HG02623 (cell line): ENCODE results near the gene PAQR6.

Source experiments
- ATAC-seq: cut with Tn5 transposase; IDR thresholded peaks from one replicate; pipeline ENCODE4 v1.9.1; 2021; ENCODE audit warnings: moderate library complexity; ENCODE audit not compliant: unreplicated experiment

Gene PAQR6, protein sequence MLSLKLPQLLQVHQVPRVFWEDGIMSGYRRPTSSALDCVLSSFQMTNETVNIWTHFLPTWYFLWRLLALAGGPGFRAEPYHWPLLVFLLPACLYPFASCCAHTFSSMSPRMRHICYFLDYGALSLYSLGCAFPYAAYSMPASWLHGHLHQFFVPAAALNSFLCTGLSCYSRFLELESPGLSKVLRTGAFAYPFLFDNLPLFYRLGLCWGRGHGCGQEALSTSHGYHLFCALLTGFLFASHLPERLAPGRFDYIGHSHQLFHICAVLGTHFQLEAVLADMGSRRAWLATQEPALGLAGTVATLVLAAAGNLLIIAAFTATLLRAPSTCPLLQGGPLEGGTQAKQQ

DNA sequence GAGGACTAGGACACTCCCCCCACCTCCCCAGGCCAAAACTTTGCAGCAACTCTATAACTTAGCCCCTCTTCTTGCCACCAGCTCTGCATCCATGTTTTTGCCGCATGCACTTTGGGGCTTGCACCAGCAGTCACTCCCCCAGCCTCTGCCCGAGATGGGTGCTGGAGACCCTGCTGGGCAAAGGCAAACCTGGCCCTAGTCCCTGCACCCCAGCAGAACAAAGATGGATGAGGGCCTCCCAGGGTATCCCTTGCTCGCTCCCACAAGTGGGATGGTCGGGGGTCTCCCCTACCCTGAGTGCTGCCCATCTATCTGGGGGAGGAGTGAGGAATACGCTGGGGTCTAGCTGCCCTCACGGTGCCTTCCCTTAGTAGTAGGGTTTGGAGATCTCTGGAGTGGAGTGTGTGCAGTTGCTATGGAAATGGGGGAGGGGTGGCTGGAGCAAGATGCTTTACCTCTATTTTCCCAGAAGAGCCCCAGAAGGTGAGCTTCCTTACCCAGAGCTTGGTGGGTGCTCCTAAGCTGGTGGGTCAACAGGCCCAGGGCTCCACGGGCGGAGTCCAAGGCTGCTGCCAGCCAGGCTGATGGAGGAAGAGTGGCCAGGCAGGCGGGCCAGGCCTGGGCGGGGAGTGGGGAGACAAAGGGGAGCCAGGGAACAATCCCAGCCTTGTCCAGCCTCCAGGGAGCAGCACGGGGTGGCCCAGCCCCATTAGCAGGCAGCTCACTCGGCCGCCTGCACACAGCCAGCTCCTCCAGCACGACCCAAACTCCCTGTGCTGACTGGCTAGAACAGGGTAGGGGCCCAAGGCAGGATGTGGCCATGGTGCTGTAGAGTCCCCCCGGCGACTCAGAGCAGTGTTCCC is at the start of gene PAQR6:
Gene PAQR6, minus strand, starts transcription at position 597 of the 863 bp plus-strand sequence. CDS start 1,325 bp downstream, outside the sequence.
- ATAC-seq = no peak

DNA sequence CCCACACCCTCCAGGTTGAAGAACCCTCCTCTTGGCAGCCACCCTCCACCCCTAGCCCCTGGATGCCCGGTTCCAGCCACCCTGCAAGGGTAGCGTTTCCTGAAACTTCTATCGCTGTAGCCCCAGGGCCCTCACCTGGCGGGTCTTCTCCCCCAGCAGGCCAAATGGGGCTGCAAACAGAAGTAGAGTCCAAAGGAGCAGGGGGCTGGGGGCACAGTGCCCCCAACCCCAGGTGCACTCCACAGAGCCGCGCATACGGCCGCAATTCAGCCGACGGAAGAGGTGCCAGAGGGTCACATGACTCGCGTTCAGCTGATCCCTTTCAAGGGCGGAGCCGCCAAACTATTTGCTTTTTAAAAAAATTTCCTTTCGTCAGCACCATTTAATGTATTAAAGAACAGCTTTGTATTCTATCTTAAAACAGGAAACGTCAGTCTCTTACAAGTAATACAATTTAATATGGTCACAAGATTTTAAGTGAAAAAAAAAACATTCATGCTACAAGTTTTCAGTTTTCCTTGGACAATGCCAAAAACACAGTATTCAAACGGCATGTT is 47.6 kb upstream of the PAQR6 start, which contains the start of gene GLMP:
Gene GLMP, minus strand, starts transcription at position 289 of the 557 bp plus-strand sequence. Its CDS starts 34 bp downstream, at position 255.
- ATAC-seq = no peak

DNA sequence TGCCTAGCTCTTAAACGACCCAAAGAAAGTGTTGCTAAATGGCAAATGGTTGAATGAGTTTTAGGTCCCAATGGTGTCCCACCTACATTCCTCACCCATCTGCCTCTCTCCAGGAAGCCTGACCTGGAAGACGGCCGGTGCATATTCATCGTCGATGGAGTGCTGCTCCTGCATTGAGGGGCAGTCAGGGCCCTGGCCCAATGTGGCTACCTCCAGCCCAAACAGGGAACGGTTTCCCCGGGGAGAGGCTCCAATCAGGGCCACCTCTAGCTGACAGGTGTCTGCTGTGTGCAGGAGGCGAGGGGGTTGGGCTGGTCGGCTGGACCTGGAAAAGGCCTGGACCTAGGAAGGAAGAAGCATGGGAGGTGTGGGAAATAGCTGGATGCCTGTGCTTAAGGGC is 46.0 kb upstream of the PAQR6 start:
- ATAC-seq = no peak

DNA sequence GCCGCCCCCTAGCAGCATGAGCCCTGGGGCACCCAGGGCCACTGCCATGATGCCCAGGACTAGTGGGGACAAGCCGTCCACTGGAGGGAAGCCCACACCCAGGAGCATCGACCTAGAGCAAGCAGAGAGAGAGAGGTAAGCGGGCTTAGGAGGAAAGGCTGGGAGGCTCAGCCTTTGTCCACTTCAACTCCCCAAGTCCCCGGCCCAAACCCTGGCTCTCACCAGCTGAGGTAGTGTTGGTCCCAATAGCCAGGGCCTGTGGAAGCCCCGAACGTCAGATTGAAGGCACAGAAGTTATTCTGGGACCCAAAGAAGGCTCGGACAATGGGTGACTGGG is 45.2 kb upstream of the PAQR6 start:
- ATAC-seq = no peak

DNA sequence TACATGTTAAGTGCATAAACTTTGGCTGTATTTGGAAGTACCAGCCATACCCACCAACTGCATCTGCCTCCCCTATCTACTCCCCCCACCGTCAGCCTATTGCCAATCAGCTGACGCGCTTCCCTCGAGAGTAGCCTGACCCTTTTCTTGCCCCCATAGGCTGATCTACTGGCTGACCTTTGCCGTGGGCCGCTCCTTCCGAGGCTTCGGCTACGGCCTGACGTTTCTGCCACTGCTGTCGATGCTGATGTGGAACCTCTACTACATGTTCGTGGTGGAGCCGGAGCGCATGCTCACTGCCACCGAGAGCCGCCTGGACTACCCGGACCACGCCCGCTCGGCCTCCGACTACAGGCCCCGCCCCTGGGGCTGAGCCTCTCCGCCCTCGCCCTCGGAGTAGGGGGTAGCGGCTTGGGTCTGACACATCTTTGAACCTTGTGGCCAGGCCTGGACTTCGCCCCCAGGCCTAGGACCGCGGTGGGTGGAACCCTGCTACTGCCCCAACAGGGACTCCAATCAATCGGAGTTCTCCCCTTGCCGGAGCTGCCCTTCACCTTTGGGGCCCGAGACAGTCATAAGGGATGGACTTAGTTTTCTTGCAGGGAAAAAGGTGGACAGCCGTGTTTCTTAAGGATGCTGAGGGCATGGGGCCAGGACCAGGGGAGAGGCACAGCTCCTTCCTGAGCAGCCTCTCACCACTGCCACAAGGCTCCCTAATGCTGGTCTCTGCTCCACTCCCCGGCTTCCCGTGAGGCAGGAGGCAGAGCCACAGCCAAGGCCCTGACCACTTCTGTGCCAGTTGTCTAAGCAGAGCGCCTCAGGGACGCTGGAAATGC is 43.6 kb upstream of the PAQR6 start:
- ATAC-seq = no peak

DNA sequence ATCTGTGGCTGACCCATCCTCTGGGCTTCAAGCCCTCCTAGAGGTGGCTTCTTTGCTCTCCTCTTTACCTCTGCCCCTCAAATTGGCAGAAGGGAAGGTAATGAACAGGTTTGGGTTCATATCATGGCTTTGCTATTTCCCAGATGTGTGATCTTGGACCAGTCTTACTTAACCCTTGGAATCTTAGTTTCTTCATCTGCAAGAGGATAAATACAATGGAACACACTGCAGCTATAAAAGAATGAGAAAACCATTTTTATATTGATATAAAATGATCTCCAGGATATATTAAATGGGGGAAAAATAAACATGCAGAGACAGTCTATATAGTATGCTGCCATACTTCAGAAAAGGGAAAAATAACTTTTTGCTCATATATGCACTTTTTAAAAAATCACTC is 42.0 kb upstream of the PAQR6 start:
- ATAC-seq = no peak

DNA sequence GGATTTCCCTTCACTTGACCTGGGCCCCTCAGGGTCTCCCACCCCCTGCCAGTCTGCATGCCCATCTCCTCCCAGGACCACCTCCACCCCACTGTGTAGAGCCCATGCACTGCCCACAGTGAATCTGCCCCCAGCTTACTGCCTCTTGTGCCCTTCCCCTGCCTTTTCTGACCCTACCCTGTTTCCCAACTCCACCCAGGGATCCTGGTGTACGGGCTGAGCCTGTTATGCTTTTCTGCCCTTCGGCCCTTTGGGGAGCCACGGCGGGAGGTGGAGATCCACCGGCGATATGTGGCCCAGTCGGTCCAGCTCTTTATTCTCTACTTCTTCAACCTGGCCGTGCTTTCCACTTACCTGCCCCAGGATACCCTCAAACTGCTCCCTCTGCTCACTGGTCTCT is 38.2 kb upstream of the PAQR6 start:
- no peak for ATAC-seq

DNA sequence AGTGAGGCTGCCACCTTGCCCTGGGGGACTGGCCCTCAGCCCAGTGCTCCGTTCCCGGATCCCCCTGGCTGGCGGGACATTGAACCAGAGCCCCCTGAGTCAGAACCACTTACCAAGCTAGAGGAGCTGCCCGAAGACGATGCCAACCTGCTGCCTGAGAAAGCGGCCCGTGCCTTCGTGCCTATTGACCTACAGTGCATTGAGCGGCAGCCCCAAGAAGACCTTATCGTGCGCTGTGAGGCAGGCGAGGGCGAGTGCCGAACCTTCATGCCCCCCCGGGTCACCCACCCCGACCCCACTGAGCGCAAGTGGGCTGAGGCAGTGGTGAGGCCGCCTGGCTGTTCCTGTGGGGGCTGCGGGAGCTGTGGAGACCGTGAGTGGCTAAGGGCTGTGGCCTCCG is 37.6 kb upstream of the PAQR6 start:
- ATAC-seq = no peak

DNA sequence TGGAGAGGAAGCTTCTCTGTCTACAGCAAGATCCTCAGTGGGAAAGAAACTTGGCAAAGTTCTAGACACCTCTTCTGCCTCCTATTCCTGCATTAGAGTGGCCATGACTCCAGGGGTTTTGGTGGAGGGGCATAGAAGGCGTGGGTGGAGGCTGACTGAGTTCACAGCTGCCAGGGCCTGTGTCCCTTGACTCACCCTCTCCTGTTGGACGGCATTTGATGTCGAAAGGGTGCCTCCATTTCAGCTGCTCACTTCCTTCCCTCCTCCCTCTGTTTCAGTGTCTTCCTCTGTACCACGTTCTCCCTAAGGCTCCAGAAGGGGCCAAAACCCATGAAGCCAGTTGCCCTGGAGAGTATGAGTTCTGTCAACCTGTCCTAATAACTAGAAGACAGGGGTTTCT is 36.9 kb upstream of the PAQR6 start:
- no peak for ATAC-seq

DNA sequence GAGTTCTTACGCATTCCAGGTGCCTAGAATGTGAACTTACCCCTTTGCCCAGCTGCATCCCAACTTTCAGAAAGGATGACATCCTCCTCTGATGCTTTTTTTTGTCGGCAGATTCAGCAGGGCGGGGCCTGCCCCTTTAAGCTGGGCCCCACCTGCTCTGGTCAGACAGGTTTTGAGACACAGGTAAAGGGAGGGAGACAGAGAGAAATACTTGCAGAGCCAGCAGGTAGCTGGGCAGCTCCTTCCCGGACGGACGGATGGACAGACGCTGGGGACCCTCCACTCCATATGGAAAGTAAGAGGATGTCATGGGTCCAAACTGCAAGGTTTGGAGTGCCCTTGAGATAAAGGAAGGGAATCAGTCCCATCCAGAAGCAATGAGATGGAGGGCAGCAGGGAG is 36.3 kb upstream of the PAQR6 start, which contains the start of gene TMEM79:
Gene TMEM79, plus strand, starts transcription at position 214 of the 400 bp plus-strand sequence. CDS start 902 bp downstream, outside the sequence.
- no peak for ATAC-seq

DNA sequence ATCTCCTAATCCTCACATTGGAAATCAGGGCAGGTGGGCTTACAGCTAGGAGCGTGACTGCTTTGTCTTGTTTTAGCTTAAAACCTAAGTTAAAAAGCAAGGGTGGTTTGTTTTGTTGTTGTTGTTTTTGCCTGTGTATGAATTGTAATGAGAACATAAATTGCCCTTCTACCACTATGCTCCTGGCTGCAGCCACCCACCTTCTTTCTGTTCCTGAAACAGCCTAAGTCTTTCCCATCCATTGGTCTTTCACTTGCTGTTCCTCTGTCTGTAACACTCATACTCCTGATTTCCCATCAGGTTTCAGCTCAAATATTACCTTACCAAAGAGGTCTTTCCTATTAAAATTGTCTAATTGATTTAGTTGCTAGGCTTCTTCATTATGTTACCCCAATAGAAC is 35.7 kb upstream of the PAQR6 start:
- no peak for ATAC-seq

DNA sequence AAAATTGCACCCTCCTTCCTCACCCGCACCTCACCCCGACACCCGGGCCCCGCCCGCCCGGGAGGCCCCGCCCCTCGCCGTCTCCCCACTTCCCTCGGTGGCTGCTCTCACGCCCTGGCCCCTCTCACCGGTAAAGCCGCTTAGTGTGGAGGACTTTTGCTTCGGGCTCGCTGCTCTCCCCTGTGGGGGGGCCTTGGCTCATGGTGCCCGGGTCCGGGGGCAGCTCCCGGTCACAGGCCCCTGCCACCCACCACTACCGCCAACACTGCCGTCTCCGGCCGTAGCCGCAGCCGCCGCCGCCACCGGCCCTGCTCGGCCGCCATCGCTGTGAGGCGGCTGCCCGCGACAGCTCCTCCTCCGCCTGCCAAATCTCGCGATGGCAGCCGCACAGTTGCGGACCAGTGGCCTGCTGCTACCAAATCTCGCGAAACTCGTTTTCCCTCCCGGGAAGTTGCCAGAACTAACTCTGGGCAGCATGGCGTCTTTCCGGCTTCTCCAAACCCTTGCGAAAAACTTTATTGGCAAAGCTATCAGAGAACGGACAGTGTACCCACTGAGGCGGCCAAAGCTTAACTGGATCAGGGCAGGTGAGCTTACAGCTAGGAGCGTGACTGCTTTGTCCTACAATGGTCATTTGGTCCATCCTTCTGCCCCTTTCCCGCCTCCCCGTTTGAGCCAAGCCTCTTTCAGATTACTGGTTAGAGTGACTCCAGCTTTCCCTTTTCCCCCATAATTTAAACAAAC is 34.8 kb upstream of the PAQR6 start, which contains the start of gene SMG5:
Gene SMG5, minus strand, starts transcription at position 347 of the 744 bp plus-strand sequence. Its CDS starts 145 bp downstream, at position 202.
- ATAC-seq = peak; percentile 77

DNA sequence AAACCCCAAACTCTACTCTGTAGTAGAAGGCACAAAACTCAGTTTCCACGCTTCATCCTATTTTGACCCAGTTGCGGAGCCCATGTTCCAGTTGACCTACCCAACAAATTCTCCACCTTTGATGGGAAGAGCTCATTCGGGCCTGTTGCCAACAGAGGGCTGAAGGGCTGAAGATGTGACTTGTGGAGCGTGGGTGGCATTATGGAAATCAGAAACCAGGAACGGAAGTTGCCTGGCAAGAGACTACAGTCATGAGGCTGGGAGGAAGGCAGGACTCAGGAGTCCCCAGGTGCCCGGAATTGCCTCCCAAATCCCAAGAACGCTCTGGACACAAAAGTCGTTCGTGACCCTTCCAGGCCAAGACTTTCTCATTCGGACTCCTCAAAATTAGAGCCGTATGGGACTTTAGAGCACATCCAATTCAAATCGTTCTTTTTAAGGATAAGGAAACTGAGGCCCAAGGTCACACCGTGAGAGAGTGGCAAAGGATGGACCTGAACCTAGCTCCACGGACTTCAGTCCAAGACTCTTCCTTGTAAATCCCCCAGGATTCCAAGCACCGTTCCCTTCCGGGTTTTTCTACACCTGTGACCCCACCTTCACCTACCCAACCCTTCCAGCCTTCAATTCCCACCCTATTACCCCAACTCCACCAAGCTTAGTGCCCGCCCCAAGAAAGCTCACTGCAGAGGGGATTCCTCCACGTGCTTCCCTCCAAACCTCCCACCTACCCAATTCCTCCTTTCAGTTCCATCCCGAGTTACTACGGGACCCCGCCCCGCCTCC is 34.0 kb upstream of the PAQR6 start:
- ATAC-seq = no peak

DNA sequence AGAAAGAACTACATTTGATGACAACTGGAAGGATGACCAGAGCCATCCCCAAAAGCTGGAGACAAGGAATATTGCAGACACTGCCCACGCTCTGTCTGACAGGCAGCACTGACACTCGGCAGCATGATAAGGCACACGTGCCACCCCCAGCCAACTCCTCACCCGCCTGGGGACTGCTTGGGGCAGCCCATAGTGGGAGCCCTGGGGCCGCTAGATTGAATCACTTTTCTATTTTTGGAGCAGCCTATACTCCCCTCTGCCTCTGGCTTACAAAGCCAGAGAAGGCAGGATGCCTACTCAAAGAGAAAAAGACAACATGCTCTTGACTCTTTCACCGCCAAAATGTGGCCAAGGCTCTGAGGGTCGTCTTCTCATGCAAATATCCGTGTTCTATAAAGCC is 33.4 kb upstream of the PAQR6 start:
- peak; percentile 31 for ATAC-seq

DNA sequence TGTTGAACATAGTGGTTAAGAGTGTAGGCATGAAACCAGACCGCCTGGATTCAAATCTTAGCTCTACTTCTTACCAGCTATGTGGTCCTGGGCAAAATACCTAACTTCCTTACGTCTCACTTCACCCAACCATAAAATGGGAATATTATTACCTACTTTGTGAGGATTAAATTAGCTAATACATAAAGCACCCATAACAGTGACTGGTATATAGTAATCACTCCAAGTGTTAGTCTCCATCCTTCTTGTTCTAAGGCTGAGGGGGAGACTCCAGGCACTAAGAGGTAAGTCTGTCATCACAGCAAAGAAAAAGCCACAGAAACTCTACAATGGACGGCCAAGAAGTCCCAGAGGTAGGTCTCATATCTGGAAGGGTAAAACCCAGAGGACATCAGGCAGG is 32.0 kb upstream of the PAQR6 start:
- ATAC-seq = no peak

DNA sequence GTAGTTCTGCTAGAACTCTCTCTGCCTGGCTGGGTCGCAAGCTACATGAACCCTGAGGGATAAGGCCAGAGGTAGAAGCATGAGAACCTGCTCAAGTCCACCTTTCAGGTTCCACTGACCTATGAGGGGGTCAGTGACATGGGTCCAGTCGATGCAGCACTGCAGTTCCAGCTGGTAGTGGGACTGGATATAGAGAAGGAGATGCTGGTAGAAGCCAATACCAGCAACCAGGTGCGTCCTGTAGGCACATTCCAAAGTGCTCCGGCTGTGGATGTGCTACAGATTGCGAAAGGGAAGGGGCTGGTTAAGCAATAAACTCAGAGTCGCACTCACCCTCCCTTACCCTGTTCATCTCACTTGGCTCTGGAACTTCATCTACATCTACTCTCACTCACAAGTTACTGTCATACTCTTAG is 29.1 kb upstream of the PAQR6 start:
- ATAC-seq = no peak

DNA sequence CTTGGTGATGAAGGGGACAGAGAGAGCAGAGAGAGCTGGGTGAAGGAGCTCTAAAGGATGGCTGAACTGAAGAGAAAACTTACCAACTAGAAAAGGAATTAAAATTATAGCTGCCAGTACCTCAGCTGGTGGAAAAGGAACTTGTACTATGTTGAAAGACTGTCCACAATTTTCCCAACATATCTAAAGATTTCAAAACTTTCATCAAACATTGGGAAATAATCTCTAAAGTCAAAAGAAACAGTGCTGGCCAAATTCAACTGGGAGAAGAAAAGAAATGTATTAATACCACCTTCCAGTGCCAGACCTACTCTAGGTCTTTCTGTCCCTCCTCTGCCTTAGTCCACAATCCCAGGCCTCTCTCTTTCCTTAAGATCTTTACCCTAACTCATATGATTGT is 28.7 kb upstream of the PAQR6 start:
- ATAC-seq = no peak

DNA sequence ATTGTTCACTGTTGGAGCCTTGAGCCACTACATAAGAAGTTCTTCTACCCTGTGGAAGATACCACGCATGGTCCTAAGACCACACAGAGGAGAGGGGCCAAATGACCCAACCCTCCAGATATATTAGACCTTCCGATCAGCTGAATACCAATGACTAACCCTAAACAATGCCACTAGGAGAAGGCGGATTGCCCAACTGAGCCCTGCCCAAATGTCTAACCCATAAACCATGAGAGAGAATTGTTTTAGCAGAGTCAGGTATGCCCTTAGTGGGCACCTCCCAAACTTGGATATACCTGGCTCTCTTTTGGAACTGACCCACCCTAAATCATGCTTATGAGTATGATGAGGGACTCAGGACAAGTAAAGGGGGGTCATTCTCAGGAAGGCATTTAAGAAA is 22.5 kb upstream of the PAQR6 start:
- ATAC-seq = no peak

DNA sequence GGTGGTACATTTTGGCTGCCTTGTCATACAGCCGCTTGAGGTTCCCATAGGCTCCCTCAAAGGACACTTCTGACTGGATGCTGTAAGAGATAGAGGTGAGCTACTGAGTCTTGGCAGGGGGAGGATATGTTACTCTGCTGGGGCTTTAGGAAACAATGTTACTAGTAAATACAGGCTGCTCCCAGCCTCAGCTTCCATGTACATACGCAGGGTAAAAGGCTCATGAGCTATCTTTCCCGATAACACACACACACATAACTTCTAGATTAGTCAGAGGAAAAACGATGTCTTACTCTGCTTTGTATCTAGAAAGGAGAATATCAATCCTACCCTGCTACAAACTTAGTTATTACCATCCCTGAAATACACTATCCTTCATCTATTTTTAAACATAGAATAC is 20.5 kb upstream of the PAQR6 start:
- ATAC-seq = no peak
